Measurements from ENCODE around the gene STAM. TPM values are rescaled to one million over a fixed set of nuclear protein-coding genes. Genes with fewer than 3 reads are reported as not detected.

Gene STAM
- total RNA-seq, 1 experiment from 2014 or later = 29.3 TPM

GRCh38 chr10:17740668-17741067 is 96.7 kb downstream of the STAM start:
- Histone ChIP-seq H3K27ac (ENCODE audit: insufficient read length, low read depth, low read length) (no peak overlapping the region), H3K4me2 (ENCODE audit: insufficient read depth, insufficient read length, low read length) (no peak overlapping the region), H2BK20ac (ENCODE audit: low read depth, low read length, poor library complexity, severe bottlenecking) (no peak overlapping the region), H3K27me3 (ENCODE audit: insufficient read depth, low read length) (no peaks in the 10 kb centered on the region), H2BK5ac (ENCODE audit: insufficient read length, low read length) (no peak overlapping the region), H3K4me1 (ENCODE audit: insufficient read depth, low read length) (no peaks in the 10 kb centered on the region), H2BK12ac (ENCODE audit: insufficient read length, low read depth, low read length) (no peak overlapping the region), H2BK15ac (ENCODE audit: low read depth, low read length) (no peak overlapping the region), H3K79me1 (ENCODE audit: insufficient read depth, low read depth, low read length, poor library complexity, severe bottlenecking) (no peaks in the 10 kb centered on the region), H4K91ac (ENCODE audit: insufficient read length, low read depth, low read length) (no peak overlapping the region), H3K14ac (ENCODE audit: insufficient read depth, low read length) (no peak overlapping the region), H4K5ac (ENCODE audit: insufficient read length, low read depth, low read length) (no peak overlapping the region), H3K56ac (ENCODE audit: insufficient read length, low read depth, low read length) (no peak overlapping the region), H3T11ph (ENCODE audit: low read length) (no peak overlapping the region), H3K9ac (ENCODE audit: extremely low read depth, insufficient read length, low read length) (no peak overlapping the region), H2AFZ (ENCODE audit: low read length) (no peak overlapping the region), H4K8ac (replicated peaks; ENCODE audit: insufficient read length, low read depth, low read length) (no peak overlapping the region), H2BK120ac (ENCODE audit: low read depth, low read length, poor library complexity, severe bottlenecking) (no peak overlapping the region), H3K9me3 (ENCODE audit: control insufficient read depth, low read depth, low read length) (no peaks in the 10 kb centered on the region), H3K23me2 (ENCODE audit: insufficient read length, low read depth, low read length, poor library complexity, severe bottlenecking) (no peaks in the 10 kb centered on the region), H3K79me2 (ENCODE audit: insufficient read depth, low read length) (no peaks in the 10 kb centered on the region), H4K20me1 (ENCODE audit: control insufficient read depth, insufficient read depth, insufficient read length) (no peaks in the 10 kb centered on the region), H2AK5ac (ENCODE audit: insufficient read length, low read length) (no peak overlapping the region), H3K18ac (ENCODE audit: insufficient read length, low read depth, low read length) (no peak overlapping the region), H3K4ac (ENCODE audit: low read depth, low read length) (no peak overlapping the region), H3K23ac (ENCODE audit: insufficient read length, low read depth, low read length) (no peak overlapping the region)
- H3K36me3 Mint-ChIP-seq (ENCODE audit: insufficient read depth in 1 of 3, low read depth in 3 of 3) = no peaks in the 10 kb centered on the region
- H3K4me1 Mint-ChIP-seq = no peaks in the 10 kb centered on the region
- no peak overlapping the region for H3K4me3 Mint-ChIP-seq
- H3K27me3 Mint-ChIP-seq (ENCODE audit: low read depth) = no peaks in the 10 kb centered on the region
- no CpG with 5 or more reads among the region's 1 CpG for WGBS (ENCODE audit: extremely low coverage, insufficient read length, low lambda C conversion rate)
- H3K27ac Mint-ChIP-seq = no peak overlapping the region
- DNase-seq = no peak
- no peak for TF ChIP-seq CTCF (conservative IDR thresholded peaks at IDR 0.05)
- H3K9me3 Mint-ChIP-seq = no peaks in the 10 kb centered on the region

Data from H9 (cell line).